AG10803 (cell line): ENCODE results near the gene HSD17B4.
"Not testable (repeated sequence)": the region's sequence is repeated elsewhere in the genome, so short reads cannot be mapped to it uniquely, and the experiment has no call there.

Experiments used
- DNase-seq: peaks from one replicate; pipeline ENCODE4 v3.0.0; 2010; ENCODE audit warnings: low read depth
- H3K4me3 ChIP-seq: 2 replicates; pipeline ENCODE4 v1.5.1; 2011; ENCODE audit warnings: mild to moderate bottlenecking, low read length, control low read depth
- TF ChIP-seq, protein P1 (sequence below): conservative IDR thresholded peaks from 2 replicates; pipeline ENCODE4 v1.5.1; 2011; ENCODE audit warnings: mild to moderate bottlenecking, low read length, control low read depth, inconsistent platforms

HSD17B4 gene

DNA sequence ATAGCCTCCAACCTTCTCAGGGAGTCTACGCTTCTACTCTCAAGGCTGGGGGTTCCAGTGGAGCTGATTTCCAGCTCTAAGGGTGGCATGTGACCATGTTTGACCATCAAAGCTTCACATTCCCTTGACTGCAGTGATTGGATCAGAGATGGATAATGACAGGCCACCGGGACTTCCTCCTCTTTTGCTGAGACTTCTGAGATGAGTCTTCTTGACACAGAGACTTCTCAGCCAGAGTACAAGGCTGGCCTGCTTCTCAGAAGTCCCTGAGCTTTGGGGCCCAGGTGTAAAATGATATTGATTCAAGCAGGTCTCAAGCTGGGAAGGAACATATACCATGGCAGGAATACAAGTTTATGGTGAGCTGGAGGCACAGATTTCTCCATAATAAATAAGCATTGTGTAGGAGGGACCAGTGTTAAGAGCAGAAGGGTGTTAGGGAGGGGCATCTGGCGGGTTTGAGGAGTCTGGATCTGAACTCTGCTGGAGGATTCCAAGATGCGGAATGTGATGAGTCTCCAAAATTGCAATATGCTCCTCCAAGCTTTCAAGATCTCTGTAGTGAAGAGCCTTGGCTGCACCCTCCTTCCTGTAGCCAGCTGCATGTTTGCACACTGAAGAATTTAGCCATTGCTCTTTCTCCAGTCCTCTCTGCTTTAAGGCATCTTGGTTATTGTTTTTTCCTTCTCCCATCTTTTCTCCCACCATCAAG, 41.7 kb upstream of the HSD17B4 start:
- no peak overlapping the region for H3K4me3 ChIP-seq
- TF ChIP-seq, protein P1, sequence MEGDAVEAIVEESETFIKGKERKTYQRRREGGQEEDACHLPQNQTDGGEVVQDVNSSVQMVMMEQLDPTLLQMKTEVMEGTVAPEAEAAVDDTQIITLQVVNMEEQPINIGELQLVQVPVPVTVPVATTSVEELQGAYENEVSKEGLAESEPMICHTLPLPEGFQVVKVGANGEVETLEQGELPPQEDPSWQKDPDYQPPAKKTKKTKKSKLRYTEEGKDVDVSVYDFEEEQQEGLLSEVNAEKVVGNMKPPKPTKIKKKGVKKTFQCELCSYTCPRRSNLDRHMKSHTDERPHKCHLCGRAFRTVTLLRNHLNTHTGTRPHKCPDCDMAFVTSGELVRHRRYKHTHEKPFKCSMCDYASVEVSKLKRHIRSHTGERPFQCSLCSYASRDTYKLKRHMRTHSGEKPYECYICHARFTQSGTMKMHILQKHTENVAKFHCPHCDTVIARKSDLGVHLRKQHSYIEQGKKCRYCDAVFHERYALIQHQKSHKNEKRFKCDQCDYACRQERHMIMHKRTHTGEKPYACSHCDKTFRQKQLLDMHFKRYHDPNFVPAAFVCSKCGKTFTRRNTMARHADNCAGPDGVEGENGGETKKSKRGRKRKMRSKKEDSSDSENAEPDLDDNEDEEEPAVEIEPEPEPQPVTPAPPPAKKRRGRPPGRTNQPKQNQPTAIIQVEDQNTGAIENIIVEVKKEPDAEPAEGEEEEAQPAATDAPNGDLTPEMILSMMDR = no peak
- peak; percentile 66 for DNase-seq

DNA sequence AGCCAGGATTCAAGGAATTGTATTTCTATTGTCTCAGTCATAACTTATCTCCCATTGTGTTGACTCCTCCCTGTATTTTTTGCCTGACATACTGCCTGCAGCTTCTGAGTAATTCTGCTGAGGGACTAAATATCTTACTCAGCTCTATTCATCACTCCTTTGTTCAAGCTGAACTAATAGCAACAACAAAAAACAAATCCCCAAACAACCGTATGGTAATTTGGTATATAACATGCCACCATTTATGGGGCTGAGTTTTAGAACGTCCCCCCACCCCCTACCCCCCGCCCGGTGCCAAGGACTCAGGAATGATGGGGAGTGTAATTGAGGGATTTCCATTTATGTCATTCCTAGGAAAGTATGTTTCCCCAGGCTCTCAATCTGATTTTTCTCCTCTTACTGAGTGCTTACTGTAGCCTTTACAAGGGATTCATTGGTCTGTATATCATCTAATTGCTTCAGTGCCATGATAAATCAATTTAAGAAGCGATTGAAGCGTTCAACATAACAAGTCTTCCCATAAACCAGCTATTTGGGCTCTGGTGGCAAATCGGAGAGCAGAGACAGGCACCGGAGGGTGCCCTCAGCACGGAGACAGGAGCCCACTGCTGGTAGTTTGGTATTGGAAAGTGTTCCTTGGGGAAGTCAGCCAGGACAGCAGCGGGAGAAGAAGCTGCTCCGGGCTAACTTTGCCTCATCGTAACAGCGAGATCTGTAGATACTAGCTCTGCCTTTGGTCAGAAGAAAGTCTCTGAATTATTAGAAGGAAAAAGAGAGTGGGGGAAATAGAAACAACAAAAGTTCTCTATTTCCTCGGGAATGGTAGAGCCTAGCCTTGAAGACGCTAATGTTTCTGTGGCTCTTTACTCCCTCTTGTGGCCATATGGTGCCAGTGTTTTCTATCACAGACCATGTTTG, 40.7 kb upstream of the HSD17B4 start:
- peak overlapping the region; percentile 67 for H3K4me3 ChIP-seq
- DNase-seq = peak; percentile 71
- TF ChIP-seq, protein P1 = peak; percentile 97

DNA sequence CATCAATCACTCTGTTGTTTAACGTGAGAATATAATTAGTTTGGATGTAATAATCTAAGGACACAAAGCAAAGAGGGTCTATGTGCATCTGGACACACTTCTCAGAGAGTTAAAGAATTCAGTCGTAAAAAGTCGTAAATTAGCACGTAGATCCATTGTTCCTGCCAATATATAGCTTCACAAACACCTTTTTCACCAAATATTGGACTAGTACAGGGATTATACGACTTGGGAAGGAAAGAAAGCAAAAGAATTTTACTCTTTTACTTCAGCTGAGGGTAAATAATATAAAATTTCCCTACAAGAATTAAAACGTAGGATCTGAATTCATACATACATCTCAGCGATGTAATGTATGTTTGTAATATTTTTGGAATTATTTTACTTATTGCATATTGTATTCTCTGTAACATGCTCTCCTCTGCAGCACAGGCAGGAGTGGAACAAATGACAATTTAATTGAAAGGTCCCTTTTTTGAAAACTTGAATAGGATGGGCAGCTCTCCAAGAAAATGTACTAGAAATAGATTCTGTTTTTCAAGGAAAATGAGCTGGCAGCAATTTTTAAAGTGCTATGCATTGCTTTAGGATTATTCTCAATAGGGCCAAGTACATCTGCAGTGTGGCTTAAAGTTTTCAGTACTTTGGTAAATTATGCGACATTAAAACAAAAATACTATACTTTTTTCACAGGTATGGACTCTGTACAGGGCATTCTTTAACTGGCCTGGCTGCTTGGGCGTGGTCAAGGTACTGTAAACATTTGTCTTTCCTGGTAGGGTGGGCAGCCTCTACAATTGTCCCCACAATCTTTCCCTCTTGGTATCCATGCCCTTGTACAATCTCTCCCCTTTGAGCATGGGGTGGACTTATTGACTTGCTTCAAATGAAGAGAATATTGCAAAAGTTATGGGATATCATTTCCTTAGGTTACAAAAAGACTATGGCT, 39.7 kb upstream of the HSD17B4 start:
- no peak for DNase-seq
- no peak overlapping the region for H3K4me3 ChIP-seq
- TF ChIP-seq, protein P1 = no peak

DNA sequence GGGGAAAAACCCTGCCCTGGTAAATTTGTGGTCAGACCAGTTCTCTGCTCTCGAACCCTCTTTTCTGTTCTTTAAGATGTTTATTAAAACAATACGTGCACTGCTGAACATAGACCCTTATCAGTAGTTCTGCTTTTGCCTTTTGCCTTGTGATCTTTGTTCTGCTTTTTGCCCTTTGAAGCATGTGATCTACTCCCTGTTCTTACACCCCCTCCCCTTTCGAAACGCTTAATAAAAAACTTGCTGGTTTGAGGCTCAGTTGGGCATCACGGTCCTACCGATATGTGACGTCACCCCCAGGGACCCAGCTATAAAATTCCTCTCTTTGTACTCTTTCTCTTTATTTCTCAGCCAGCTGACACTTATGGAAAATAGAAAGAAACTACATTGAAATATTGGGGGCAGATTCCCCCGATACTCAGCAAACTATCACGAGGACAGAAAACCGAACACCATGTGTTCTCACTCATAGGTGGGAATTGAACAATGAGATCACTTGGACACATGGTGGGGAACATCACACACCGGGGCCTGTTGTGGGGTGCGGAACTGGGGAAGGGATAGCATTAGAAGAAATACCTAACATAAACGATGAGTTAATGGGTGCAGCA, 38.1 kb upstream of the HSD17B4 start:
- not testable (repeated sequence) for DNase-seq

DNA sequence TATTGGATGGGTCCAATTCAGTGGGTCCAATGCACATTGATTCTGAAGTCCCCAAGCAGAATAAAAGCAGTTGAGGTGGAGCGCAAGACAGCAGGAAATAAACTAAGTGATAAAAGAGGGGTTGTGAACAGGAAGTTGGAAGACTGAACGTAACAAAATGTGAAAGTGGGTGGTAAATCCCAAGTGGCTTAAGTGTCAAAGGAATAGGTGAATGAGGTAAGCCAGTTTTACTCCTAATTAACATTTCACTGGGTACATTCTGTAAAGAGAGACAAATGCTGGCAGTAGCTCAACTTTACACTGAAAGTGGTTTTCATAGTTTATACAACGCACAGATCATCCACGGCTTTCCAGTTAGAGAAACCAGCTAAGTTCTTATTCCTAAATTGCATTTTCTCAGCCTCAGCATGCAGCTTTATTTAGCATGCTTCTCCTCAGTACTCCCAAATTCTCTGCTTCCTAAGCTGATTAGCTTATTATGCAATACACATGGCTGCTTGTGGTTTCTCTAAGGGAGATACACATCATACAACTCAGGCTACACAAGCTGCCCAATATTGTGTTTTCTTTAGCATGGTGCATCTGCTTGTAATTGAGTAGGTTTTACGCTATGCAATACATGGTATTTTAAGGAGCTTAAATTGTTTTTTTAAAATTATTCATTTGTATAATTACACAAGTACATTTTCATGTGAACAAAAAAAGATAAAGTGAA, 34.2 kb upstream of the HSD17B4 start:
- no peak overlapping the region for H3K4me3 ChIP-seq
- TF ChIP-seq, protein P1 = no peak
- DNase-seq = peak; percentile 81

More for the DNA sequence above, 38.1 kb upstream of the HSD17B4 start:
- H3K4me3 ChIP-seq = not testable (repeated sequence)

DNA sequence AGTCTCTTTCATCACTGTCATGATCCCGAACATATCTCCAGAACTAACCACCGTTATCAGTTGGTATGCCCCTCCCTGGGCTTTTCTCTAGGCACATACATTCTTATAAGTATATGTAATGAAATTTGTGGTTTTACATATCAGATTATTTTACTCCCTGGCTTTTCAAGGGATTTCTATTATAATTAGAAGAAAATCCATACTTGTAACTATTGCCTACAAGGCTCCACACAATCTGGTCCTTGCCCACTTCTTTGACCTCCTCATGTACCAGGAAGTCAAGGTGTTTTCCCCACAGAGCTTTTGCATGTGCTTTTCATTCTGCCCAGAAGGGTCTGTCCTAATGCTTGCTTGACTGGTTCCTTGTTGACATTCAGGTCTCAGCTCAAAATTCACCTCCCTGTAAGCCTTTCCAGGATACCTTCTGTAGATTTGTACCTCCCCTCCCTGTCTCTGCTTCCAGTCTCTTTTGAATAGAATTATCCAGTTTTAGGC, 33.6 kb upstream of the HSD17B4 start:
- no peak for DNase-seq
- no peak overlapping the region for H3K4me3 ChIP-seq
- TF ChIP-seq, protein P1 = no peak
